Mesodermal cell (in vitro differentiated cells): ENCODE data around the gene STON2. TPM values are rescaled to one million over a fixed set of nuclear protein-coding genes. Genes with fewer than 3 reads are reported as not detected.

Source experiments
- H3K27ac ChIP-seq: 2 replicates; pipeline ENCODE4 v1.7.0; 2013; ENCODE audit warnings: mild to moderate bottlenecking, low read depth, low read length, moderate library complexity; ENCODE audit not compliant: severe bottlenecking
- H3K36me3 ChIP-seq: 2 replicates; pipeline ENCODE4 v1.7.1; 2013; ENCODE audit warnings: mild to moderate bottlenecking, low read length, moderate library complexity; ENCODE audit not compliant: control insufficient read depth, insufficient read depth
- H3K4me1 ChIP-seq: one replicate; pipeline ENCODE4 v1.7.1; 2013; ENCODE audit warnings: mild to moderate bottlenecking, low read length; ENCODE audit not compliant: insufficient read depth, control insufficient read depth, poor library complexity, severe bottlenecking
- H3K4me3 ChIP-seq: 2 replicates; pipeline ENCODE4 v1.7.0; 2013; ENCODE audit warnings: low read length, control low read depth, mild to moderate bottlenecking; ENCODE audit not compliant: insufficient read depth, poor library complexity, severe bottlenecking; ENCODE audit errors: extremely low read depth
- H3K9me3 ChIP-seq: 2 replicates; pipeline ENCODE4 v1.7.1; 2013; ENCODE audit warnings: mild to moderate bottlenecking, low read length, moderate library complexity; ENCODE audit not compliant: control insufficient read depth
- WGBS, 2 experiments: methylation state at CpG; one replicate each; pipeline ENCODE4 v1.1.5; 2013; ENCODE audit warnings: missing lambda C conversion rate in 2 of 2; ENCODE audit not compliant: insufficient coverage in 2 of 2; 5-methylcytosine and 5-hydroxymethylcytosine counted together
- polyA plus RNA-seq, 2 experiments: library from polyadenylated mRNA; stranded (reverse); fragments of 50-300 nt; gene quantifications; one replicate each; pipeline ENCODE4 v1.2.3, GENCODE V29; 2013

The STON2 gene
- 6.0 TPM for polyA plus RNA-seq (2013, experiment 1 of 2)
- 4.0 TPM for polyA plus RNA-seq (2013, experiment 2 of 2)

GRCh38 chr14:81400202-81400678, at the start of gene STON2:
STON2 (minus strand) TSS chr14:81400324; CDS start chr14:81398382, 1,942 bp downstream.
- WGBS, 2 experiments: 88 to 100% methylated on average over 1 to 3 of the region's 5 CpGs
- Histone ChIP-seq H3K4me3 (no peak within 1 kb of the TSS), H3K9me3 (no peaks in the 10 kb centered on the region), H3K36me3 (peaks cover 22% of the 10 kb centered on the region), H3K27ac (no peak within 1 kb of the TSS), H3K4me1 (peaks cover 5% of the 10 kb centered on the region)

GRCh38 chr14:81449576-81449975, 49.5 kb upstream of the STON2 start:
- Histone ChIP-seq H3K36me3 (no peaks in the 10 kb centered on the region), H3K9me3 (no peaks in the 10 kb centered on the region), H3K4me1 (peaks cover 27% of the 10 kb centered on the region), H3K27ac (no peak overlapping the region), H3K4me3 (no peak overlapping the region)
- WGBS, 2 experiments: 64 to 70% methylated on average over 6 of the region's 6 CpGs

- H3K36me3 ChIP-seq: no peaks in the 10 kb centered on the region
- H3K4me1 ChIP-seq: peaks cover 27% of the 10 kb centered on the region
- WGBS, 2 experiments: 84 to 89% methylated on average over 3 to 4 of the region's 4 CpGs
- H3K4me3 ChIP-seq: no peak overlapping the region
- H3K9me3 ChIP-seq: no peaks in the 10 kb centered on the region
- H3K27ac ChIP-seq: no peak overlapping the region
Measured at GRCh38 chr14:81449114-81449513, 49.0 kb upstream of the STON2 start.

GRCh38 chr14:81447021-81447764, 47.1 kb upstream of the STON2 start:
- no peaks in the 10 kb centered on the region for H3K9me3 ChIP-seq
- WGBS, 2 experiments: no CpG with 5 or more reads among the region's 3 CpGs
- H3K4me1 ChIP-seq: peaks cover 27% of the 10 kb centered on the region
- no peaks in the 10 kb centered on the region for H3K36me3 ChIP-seq
- no peak overlapping the region for H3K27ac ChIP-seq
- no peak overlapping the region for H3K4me3 ChIP-seq

GRCh38 chr14:81446279-81447007, 46.3 kb upstream of the STON2 start:
- Histone ChIP-seq H3K27ac (no peak overlapping the region), H3K4me3 (no peak overlapping the region), H3K4me1 (peaks cover 27% of the 10 kb centered on the region), H3K36me3 (no peaks in the 10 kb centered on the region), H3K9me3 (no peaks in the 10 kb centered on the region)
- WGBS, 2 experiments: 94 to 98% methylated on average over 5 to 7 of the region's 9 CpGs

- Histone ChIP-seq H3K36me3 (no peaks in the 10 kb centered on the region), H3K27ac (no peak overlapping the region), H3K4me1 (peaks cover 7% of the 10 kb centered on the region), H3K9me3 (no peaks in the 10 kb centered on the region), H3K4me3 (no peak overlapping the region)
- WGBS, 2 experiments: 78 to 93% methylated on average over 1 to 3 of the region's 5 CpGs
Measured at GRCh38 chr14:81441626-81442134, 41.6 kb upstream of the STON2 start.

GRCh38 chr14:81440041-81440440, 39.9 kb upstream of the STON2 start:
- H3K4me3 ChIP-seq: no peak overlapping the region
- no peaks in the 10 kb centered on the region for H3K9me3 ChIP-seq
- 76 to 100% methylated on average over 2 of the region's 3 CpGs for WGBS, 2 experiments
- H3K27ac ChIP-seq: no peak overlapping the region
- H3K4me1 ChIP-seq: peaks cover 6% of the 10 kb centered on the region
- no peaks in the 10 kb centered on the region for H3K36me3 ChIP-seq

- no peak overlapping the region for H3K4me3 ChIP-seq
Measured at GRCh38 chr14:81437244-81437643, 37.1 kb upstream of the STON2 start.

GRCh38 chr14:81436296-81437138, 36.4 kb upstream of the STON2 start:
- H3K27ac ChIP-seq: no peak overlapping the region
- 4 to 5% methylated on average over 49 to 53 of the region's 79 CpGs for WGBS, 2 experiments
- H3K4me3 ChIP-seq: peak overlapping the region; percentile 50
- H3K4me1 ChIP-seq: peaks cover 22% of the 10 kb centered on the region
- H3K36me3 ChIP-seq: no peaks in the 10 kb centered on the region
- no peaks in the 10 kb centered on the region for H3K9me3 ChIP-seq

More at GRCh38 chr14:81437244-81437643, 37.1 kb upstream of the STON2 start:
- 92% methylated on average over 2 of the region's 4 CpGs; no CpG with 5 or more reads in 1 of the 2 experiments for WGBS, 2 experiments
- Histone ChIP-seq H3K4me1 (peaks cover 19% of the 10 kb centered on the region), H3K36me3 (no peaks in the 10 kb centered on the region), H3K9me3 (no peaks in the 10 kb centered on the region), H3K27ac (no peak overlapping the region)
